ENCODE measurements around the gene ITGAL.
"Not testable (repeated sequence)": the region's sequence is repeated elsewhere in the genome, so short reads cannot be mapped to it uniquely, and the experiment has no call there.

The ITGAL gene

GRCh38 chr16:30493941-30494488 is 21.5 kb downstream of the ITGAL start:
- DNase-seq = no peak

GRCh38 chr16:30494709-30495108 is 22.2 kb downstream of the ITGAL start:
- DNase-seq = no peak

- DNase-seq = no peak
Observed at GRCh38 chr16:30499284-30499683, 26.7 kb downstream of the ITGAL start.

- DNase-seq = no peak
Observed at GRCh38 chr16:30503403-30504296, 31.1 kb downstream of the ITGAL start.

- no peak for DNase-seq
Observed at GRCh38 chr16:30509081-30509765, 36.7 kb downstream of the ITGAL start.

GRCh38 chr16:30510376-30510938 is 37.9 kb downstream of the ITGAL start:
- DNase-seq = no peak

- DNase-seq = no peak
Observed at GRCh38 chr16:30511509-30511908, 39.0 kb downstream of the ITGAL start.

GRCh38 chr16:30515275-30515674 is 42.7 kb downstream of the ITGAL start:
- DNase-seq = no peak

- no peak for DNase-seq
Observed at GRCh38 chr16:30518552-30518951, 46.0 kb downstream of the ITGAL start.

- DNase-seq = no peak
Observed at GRCh38 chr16:30519120-30520049, 46.8 kb downstream of the ITGAL start.

- no peak for DNase-seq
Observed at GRCh38 chr16:30521476-30521872, 48.9 kb downstream of the ITGAL start.

- DNase-seq = no peak
Observed at GRCh38 chr16:30521873-30522641, 49.5 kb downstream of the ITGAL start.

GRCh38 chr16:30522702-30523463 is 50.3 kb downstream of the ITGAL start:
- DNase-seq = not testable (repeated sequence)

GRCh38 chr16:30523768-30524574 is 51.4 kb downstream of the ITGAL start:
- no peak for DNase-seq

GRCh38 chr16:30524575-30525568 is 52.3 kb downstream of the ITGAL start:
- no peak for DNase-seq

- no peak for DNase-seq
Observed at GRCh38 chr16:30525844-30526136, 53.2 kb downstream of the ITGAL start.

GRCh38 chr16:30526137-30526822 is 53.7 kb downstream of the ITGAL start, which contains the start of gene ZNF768:
TSS of gene ZNF768 (minus strand) at chr16:30526566. CDS start at chr16:30526413, 153 bp downstream.
- no peak for DNase-seq

Data from NCI-H1417 treated with DMSO at 0.1 percent for 48 hours (cell line).